ENCODE results near the gene CDC42.

The CDC42 gene

GRCh38 chr1:22037520-22037919, 15.0 kb upstream of the CDC42 start:
- DNase-seq (ENCODE audit: low spot score) = no peak

GRCh38 chr1:22038036-22038435, 14.5 kb upstream of the CDC42 start:
- DNase-seq (ENCODE audit: low spot score) = no peak

GRCh38 chr1:22039594-22040285, 12.8 kb upstream of the CDC42 start:
- peak; percentile 95 for DNase-seq (ENCODE audit: low spot score)

- no peak for DNase-seq (ENCODE audit: low spot score)
Measured at GRCh38 chr1:22040286-22040623, 12.3 kb upstream of the CDC42 start.

- no peak for DNase-seq (ENCODE audit: low spot score)
Measured at GRCh38 chr1:22041505-22041904, 11.0 kb upstream of the CDC42 start.

- no peak for DNase-seq (ENCODE audit: low spot score)
Measured at GRCh38 chr1:22043198-22043769, 9.2 kb upstream of the CDC42 start.

- no peak for DNase-seq (ENCODE audit: low spot score)
Measured at GRCh38 chr1:22044690-22045420, 7.7 kb upstream of the CDC42 start.

- DNase-seq (ENCODE audit: low spot score) = no peak
Measured at GRCh38 chr1:22045604-22046228, 6.8 kb upstream of the CDC42 start.

- no peak for DNase-seq (ENCODE audit: low spot score)
Measured at GRCh38 chr1:22048351-22049192, 3.9 kb upstream of the CDC42 start.

GRCh38 chr1:22050330-22050729, 2.2 kb upstream of the CDC42 start:
- DNase-seq (ENCODE audit: low spot score) = no peak

- no peak for DNase-seq (ENCODE audit: low spot score)
Measured at GRCh38 chr1:22051607-22052114, 848 bp upstream of the CDC42 start.

GRCh38 chr1:22053017-22053860, 730 bp downstream of the CDC42 start:
- peak; percentile 39 for DNase-seq (ENCODE audit: low spot score)

GRCh38 chr1:22053861-22054770, 1.6 kb downstream of the CDC42 start:
- peak; percentile 15 for DNase-seq (ENCODE audit: low spot score)

GRCh38 chr1:22055463-22055862, 3.0 kb downstream of the CDC42 start:
- no peak for DNase-seq (ENCODE audit: low spot score)

GRCh38 chr1:22056043-22056442, 3.5 kb downstream of the CDC42 start:
- DNase-seq (ENCODE audit: low spot score) = no peak

GRCh38 chr1:22056936-22057335, 4.4 kb downstream of the CDC42 start:
- DNase-seq (ENCODE audit: low spot score) = no peak

- DNase-seq (ENCODE audit: low spot score) = no peak
Measured at GRCh38 chr1:22057861-22058260, 5.4 kb downstream of the CDC42 start.

GRCh38 chr1:22064751-22065402, 12.4 kb downstream of the CDC42 start:
- DNase-seq (ENCODE audit: low spot score) = no peak

GRCh38 chr1:22071511-22071910, 19.0 kb downstream of the CDC42 start:
- no peak for DNase-seq (ENCODE audit: low spot score)
